Measurements from ENCODE around the gene TNFRSF19.

The TNFRSF19 gene

DNA sequence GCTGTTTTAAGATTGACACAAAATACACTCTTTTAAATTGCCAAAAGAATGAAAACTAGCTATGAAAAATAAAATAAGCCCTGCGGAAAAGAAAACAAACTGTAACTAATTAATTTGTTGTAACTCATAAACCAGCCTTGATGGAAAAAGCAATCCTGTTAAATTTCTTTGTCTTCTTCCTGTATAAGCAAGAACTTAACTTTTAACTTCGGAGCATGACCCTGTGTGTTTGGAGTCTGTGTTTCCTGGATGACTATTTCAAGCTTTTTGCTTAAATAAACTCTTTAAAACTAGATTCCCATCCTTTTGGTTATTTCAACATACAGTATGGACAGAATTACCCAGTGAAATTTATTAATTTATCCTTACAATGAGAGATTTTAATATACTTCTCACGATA is 122.6 kb downstream of the TNFRSF19 start:
- no peak for DNase-seq

DNA sequence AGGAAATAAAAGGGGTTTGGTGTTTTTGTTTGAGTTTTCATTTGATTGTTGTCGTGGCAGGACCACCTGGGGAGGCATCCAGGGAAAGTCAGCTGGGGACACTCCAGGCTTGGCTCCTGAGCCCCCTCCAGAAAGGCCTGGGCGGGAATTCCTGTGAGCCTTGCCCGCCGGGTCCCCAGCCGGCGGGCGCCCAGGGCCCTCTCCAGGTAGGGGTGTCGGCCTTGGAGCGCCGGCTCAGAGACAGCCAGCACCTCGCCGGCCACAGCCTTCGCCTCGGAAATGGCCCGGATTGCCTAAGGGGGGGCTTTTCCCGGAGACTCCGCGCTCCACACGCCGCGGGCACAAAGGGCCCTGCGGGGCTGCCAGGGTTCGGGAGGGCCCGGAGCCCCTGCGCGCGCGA is 125.0 kb downstream of the TNFRSF19 start:
- DNase-seq = no peak

DNA sequence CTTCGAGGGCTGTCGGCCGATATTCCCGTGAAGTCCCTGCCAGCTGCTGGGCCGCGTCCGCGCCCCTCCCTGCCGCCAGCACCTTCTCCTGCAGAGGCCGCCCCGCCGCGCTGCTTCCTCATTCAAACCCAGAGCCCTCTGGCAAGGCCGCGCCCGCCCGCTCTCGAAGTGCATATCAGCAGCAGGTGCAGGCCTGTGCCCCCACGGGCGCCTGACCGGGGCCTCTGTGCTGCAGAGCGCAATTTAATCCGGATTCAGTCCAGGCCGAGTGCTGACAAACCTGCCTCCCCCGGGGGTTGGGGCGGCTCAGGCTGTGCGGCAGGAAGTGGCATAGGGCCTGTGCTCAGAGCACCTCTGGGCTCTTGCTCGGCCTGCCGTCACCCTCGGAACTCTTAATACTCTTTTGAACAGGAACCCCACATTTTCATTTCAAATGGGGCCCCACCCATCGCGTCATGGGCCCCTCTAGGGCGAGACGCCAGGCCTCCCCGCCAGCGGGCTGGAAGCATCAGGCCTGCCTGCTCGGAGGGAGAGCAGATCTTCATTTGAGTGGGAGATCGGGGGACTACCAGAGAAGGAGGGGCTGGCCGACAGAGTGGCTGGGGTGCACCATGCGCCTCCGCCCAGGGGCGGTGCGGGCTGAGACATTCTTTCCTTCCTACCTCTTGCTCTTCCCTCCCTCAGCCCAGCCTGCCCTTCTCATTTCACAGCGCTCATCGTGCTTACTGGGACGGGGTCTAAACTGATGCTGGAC is 125.7 kb downstream of the TNFRSF19 start:
- DNase-seq = peak; percentile 51

DNA sequence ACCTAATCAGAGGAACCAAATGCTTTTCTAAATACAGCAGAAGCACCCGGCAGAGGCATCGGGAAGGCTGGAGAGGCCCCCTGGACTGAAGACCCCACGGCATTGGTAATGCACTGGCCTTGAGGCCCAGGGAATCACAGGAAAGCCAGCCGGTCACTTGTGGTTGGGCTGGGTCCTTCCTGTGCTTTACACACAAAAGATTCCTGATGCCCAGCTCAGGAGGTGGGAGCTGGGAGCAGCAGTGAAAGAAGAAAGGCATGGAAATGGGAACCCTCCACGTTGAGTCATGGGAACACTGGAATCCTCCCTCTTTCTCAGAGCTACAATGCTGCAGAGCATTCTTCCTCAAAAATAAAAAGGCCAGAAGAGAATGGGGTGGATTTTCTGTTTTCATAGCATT is 126.4 kb downstream of the TNFRSF19 start:
- no peak for DNase-seq

DNA sequence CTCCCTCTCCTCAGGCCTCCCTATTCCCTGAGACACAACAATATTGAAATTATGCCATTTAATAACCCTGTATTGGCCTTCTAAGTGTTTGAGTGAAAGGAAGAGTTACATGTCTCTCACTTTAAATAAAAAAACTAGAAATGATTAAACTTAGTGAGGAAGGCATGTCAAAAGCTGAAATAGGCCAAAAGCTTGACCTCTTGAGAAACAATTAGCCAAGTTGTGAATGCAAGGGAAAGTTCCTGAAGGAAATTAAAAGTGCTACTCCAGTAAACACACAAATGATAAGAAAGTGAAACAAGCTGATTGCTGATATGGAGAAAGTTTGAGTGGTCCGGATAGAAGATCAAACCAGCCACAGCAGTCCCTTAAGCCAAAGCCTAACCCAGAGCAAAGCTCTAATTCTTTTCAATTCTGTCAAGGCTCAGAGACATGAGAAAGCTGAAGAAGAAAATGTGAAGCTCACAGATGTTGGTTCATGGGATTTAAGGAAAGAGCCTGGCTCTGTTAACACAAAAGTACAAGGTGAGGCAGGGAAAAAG is 127.6 kb downstream of the TNFRSF19 start:
- no peak for DNase-seq

DNA sequence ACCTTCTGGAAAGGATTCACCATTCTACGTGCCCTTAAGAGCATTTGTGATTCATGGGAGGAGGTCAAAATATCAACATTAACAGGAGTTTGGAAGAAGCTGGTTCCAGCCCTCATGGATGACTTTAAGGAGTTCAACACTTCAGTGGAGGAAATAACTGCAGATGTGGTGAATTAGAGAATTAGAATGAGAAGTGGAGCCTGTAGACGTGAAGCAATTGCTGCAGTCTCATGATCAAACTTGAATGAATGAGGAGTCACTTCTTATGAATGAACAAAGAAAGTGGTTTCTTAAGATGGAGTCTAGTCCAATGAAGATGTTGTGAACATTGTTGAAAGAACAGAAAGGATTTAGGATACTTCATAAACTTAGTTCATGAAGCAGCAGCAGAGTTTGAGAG is 129.1 kb downstream of the TNFRSF19 start:
- DNase-seq = no peak

DNA sequence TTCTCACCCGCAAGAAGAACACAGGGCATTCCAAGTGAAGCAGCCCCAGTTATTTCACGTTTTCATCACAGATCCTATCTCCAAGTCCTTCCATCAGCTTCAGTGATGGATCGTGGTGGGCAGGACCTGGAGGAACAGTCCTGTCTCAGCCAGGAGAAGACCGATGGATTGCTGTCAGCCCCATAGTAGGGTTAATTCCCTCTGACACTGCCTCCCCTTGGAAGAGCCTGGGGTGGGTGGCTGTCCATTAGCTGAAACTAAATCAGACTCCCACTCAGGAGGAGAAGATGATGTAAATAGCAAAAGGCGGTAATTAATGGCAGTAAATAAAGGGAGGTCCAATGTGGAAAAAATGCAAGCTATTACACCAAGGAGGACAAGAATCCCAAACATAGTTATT is 131.0 kb downstream of the TNFRSF19 start:
- DNase-seq = no peak

DNA sequence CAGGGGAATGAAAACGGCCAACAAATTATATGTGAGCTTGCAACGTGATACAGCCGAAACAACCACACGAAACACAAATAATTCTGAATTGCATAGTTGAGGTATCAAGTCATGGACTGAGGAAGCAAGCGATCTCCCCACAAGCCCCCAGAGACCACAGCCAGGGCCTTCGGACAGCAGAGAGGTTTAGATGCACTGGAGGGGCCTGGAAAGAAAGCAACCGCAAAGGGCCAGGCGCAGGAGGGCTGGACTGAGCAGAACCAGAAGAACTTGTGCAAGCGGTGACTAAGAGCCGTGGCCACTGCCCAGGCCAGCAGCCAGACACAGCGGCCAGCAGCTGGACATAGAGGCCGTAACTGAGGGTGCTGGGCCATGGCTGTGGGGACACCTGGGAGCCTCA is 131.4 kb downstream of the TNFRSF19 start:
- DNase-seq = no peak

DNA sequence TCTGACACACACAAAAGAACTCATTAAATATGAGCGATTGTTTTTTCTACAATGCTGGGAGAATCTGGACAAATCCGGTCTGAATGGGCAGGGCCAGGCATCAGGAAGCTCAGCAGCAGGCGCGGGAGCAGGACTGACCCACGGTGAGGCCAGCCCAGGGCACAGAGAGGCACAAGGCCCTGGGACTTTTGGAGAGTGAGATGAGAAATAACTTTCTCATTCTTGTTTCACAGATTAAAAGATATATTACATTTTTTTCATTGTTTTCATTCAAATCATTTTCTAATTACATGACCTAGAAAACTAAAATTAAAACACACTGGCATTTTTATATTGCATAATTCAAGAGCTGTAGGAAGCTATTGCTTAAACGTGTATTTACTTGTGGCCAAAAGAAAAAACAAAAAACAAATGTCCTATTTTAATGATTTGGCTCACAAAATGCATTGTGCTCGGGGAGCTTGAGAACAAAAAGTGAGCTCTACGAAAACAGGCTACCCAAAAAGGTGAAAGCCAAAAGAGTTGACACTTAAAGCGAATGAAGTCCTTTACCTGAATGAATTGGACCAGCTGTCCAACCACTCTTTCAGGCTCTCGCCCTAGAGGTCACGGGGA is 133.1 kb downstream of the TNFRSF19 start:
- DNase-seq = no peak

DNA sequence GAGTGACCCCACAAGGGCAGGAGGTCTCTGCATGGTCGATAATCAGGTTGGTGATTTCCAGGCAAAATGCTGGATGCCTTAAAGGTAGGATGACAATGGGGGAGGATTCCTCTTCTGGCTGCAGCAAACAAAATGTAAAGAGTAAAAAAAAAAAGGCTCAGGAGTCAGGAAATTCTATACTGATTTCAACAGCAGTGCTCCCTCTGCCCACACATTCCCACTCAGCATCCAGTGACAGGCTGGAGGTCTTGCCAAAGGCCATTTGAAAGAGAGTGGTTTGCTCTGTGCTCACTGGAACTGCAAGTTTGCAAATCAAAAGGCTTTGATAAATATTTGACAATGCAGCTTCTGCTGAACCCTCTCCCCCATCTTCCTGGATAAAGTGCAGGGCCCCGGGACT is 135.4 kb downstream of the TNFRSF19 start:
- DNase-seq = no peak

DNA sequence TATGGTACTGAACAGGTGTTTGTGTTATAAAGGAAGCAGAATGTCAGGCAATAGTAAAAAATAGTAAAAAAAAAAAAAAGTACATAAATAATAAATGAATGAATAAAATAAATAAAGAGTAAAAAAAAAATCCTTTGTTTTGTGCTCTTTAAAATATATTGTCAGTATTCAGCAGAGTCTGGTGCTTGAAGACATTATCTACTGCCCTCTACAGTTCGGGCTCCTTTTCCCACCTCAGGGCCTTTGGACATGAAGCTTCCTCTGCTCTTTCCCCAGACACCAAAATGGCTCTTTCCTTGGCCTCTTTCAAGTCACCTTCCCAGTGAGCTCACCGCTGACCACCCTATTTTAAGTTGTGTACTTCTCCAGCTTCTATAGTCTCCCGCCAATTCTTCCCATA is 137.5 kb downstream of the TNFRSF19 start:
- no peak for DNase-seq

DNA sequence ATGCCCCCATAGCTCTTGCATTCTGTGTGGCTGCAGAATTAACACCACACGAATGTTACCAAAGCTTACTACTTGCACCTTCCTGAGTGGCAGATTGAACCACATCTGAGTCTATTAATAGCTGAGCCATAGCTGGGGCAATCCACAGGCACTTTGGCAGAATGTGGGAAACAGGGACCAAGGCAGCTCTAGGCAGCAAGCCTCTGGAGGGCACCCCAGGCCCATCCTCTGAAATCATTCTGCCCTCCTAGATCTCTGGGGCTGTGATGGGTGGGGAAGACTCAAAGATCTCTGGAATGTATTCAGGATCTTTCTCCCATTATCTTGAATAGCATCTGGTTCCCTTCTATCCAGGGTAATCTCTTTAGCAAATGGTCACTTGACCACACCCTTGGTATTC is 139.3 kb downstream of the TNFRSF19 start:
- DNase-seq = no peak

DNA sequence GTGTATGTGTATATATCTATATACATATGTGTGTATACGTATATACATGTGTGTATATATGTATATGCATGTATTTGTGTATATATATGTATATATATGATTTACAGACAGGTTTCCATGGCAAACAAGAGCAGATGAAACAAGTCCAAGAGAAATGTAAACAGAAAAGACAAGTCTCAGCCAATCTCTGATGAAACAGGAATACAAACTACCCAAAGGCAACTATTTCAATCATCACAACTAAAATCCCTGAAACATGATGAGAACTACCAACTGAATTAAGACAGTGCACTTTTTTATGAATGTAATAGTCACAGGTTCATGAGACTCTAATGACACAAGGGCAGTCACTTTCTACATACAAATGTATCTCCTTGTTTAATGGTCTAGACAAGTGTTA is 140.2 kb downstream of the TNFRSF19 start:
- no peak for DNase-seq

DNA sequence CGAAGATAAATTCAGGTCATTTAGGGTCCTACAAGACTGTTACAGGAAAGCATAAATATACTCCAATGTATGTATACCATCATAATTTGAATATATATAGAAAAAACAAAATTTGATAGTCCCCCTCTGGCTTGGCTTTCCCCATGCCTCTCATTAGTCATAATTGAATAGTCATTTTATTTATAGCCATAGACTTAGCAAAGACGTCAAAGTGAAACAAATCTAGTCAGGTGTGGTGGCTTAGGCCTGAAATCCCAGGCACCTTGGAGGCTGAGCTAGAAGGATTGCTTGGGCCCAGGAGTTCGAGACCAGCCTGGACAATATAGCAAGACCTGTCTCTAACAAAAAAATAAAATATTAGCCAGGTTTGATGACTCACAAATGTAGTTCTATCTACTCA is 141.1 kb downstream of the TNFRSF19 start:
- DNase-seq = no peak

DNA sequence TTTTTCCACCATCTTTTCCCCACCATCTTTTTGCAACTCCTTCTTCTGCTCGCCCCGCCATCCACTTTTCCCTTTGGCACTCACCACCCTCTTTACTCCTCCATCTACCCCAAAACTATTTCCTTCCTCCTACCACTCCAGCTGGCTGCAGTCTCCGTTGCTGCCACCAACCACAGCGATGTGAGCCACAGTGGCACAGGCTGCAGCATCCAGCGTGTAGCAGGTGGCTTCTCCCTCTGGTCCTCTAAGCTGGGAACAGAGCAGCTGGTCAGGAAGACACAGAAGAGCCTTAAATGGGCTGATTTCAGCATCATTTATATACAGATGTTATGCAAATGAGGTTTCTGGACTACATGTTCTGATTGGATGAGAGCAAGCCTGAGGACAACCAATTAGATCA is 144.5 kb downstream of the TNFRSF19 start:
- no peak for DNase-seq

DNA sequence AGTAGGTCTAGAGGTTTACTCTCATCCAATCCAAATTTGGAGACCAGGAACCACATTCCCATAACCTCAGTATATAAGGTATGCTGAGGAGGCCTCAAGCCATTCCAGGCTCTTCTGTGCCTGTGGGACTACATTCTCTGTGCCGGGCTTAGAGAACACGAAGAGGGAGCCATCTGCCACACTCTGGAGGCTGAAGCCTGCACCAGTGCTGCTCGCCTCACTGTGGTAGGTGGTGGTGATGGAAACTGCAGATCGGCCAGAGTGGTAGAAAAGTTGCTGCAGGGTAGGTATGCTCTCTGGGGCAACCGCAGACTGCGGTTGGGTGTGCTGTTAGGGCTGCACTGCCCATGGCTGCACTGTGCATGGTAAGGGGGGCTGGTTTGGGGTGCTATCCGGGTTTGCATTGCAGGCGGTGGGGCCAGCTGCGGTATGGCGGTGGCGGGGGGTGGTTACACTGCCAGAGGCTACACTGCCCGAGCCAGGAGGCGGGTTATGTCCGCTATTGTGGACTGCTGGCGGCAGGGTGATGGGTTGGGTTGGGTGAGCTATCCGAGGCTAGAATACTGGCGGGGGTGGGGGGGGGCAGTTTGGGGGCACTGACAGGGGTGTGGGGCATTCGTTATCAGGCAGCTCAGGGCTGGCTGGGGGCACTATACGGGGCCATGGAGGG is 145.0 kb downstream of the TNFRSF19 start:
- no peak for DNase-seq

DNA sequence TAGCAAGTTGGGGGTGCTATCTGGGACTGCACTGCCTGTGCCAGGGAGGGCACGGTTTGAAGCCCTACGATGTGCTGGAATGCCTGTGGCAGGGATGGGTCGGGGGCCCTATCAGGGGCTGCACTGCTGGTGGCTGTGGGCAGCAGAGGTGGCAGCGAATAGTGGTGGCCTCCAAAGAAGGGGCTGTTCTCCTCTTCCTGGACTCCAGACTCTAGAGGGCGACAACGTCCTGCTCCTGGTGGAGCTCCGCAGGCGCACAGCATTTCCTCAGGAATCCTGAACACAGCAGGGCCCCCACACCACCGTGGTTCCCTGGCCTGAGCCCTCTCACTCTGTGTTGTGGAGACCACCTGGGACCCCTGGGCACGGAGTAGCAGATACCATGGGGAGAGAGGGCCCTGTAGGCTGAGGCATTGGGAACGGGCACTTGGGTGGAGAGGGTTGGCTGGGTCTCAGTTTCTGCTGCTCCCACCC is 145.6 kb downstream of the TNFRSF19 start:
- no peak for DNase-seq

DNA sequence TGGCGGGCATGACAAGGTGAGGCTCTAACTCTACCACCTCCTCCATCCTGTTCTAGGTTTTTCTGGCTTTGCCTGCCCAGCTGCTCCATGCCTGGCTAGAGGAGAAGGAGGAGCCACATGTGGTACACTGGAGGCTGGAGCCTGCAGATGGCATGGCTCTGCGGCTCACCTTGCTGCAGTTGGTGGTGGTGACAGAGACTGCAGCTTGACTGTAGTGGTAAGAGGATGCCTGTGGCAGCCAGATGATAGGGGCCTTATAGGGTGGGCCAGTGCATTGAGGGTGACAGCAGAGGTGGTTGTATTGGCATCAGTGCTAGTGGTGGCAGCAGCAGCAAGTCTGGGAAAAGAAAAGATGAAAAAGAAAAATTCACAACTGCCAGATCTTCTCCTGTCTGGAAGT is 146.2 kb downstream of the TNFRSF19 start:
- no peak for DNase-seq

DNA sequence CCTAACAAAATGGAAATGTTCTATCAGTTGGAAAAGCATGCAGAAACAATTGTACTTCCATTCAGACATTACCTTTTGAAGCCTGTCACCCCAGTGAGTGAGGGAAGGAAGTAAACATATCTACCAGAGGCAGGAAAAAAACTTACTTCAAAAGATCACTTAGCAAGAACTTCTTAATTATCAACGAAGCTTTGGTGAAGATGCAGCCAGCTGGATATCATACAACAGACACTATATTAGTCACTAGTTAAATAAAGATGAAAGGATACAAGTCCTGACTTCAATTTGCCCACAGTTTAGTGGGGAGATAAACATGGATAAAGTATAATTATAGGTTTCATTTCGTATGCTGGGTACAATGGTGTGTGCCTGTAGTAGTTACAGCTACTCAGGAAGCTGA is 148.8 kb downstream of the TNFRSF19 start:
- DNase-seq = no peak

DNA sequence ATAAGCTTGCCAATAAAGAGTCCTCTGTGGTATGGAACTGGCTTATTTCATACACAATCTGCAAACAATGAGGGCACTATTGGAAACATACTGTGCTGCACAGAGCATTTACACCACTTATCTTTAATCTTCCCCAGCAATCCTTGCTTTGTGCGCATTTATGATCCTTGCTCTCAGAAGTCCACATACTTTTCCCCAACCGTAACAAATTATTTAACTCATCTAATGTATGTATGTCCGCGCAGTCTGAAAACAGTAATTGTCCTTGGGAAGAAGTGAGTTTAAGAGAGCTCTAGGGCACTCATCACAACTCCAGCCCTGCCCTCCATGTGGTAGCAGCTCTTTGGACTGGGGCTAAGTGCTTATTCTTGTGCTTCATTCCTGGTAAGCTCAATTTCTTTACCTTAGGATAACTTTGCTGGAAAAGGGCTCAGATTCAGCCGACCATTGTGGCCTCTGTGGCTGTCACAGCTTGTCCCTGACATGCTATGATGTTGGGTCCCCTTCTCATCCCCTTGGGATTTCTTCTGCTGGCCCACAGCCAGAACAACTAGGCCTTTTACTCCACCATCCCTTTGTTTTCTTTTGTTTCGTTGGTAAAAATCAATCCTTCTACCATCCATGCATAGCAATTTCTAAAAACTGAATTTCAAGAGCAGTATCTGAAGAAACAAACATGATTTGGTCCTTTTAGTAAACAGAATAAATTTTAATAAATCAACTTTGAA is 152.7 kb downstream of the TNFRSF19 start:
- no peak for DNase-seq

DNA sequence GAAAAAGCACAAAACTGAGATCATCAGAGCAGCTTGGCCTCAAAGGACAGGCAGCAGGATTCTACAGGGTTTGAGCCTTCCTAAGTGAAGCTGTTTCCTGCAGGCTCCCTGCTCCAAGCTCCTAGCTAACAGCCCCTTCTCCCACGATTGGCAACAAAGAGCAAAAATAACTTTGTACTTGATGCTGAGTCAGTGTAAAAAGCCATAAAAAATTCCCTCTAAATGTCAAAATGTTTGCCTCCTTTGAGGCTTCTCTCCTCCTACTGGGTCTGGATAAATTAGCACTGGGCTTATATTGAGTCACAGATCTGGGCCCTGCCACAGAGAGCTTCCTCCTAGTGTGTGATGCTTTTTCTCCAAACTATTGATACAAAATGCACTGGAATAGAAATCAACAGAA is 153.3 kb downstream of the TNFRSF19 start:
- DNase-seq = no peak

DNA sequence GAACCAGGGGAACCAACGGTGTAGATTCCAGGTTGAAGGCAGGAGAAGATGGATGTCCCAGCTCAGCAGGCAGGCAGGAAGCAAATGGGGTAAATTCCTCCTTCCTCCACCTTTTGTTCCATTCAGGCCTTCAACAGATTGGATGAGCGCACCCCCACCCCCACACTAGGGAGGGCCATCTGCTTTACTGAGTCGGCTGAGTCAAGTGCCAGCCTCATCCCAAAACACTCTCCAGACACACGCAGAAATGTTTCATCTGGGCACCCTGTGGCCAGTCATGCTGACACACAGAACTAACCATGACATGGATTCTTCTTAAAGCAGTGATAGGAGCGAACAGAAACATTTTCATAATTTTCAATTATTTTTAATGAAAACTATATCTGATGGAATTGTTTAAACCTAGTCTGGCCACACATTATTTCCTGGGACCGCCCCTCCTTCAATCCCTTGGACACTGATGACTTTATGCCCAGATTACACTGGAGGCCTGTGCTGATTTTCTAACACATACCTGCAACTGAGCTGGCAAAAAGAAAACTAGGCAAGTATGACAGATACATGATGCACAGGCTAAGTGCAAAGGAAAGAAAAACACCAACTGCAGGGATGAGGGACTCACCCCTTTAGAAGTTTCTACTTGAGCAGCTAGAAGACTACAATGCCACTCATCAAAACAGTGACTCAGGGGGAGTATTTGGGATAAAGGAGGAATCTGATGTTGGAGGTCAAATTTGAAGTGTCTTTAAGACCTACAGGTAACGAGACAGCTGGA is 154.2 kb downstream of the TNFRSF19 start:
- DNase-seq = no peak
